ENCODE measurements around the gene IVL.

The IVL gene

GRCh38 chr1:152888126-152888525 is 20.2 kb upstream of the IVL start:
- DNase-seq = no peak

GRCh38 chr1:152899027-152899426 is 9.3 kb upstream of the IVL start:
- DNase-seq = no peak

GRCh38 chr1:152899883-152900282 is 8.5 kb upstream of the IVL start:
- no peak for DNase-seq

GRCh38 chr1:152901631-152902030 is 6.7 kb upstream of the IVL start:
- DNase-seq = no peak

- no peak for DNase-seq
Measured at GRCh38 chr1:152902636-152903035, 5.7 kb upstream of the IVL start.

GRCh38 chr1:152904688-152905440 is 3.5 kb upstream of the IVL start:
- DNase-seq = no peak

- DNase-seq = no peak
Measured at GRCh38 chr1:152906023-152906565, 2.3 kb upstream of the IVL start.

- DNase-seq = no peak
Measured at GRCh38 chr1:152909206-152909605, 860 bp downstream of the IVL start.

- DNase-seq = no peak
Measured at GRCh38 chr1:152912471-152912870, 4.1 kb downstream of the IVL start.

GRCh38 chr1:152912900-152913299 is 4.6 kb downstream of the IVL start:
- peak in 1 of 2 donors; percentile 2 for DNase-seq

GRCh38 chr1:152917794-152918193 is 9.4 kb downstream of the IVL start:
- no peak for DNase-seq

GRCh38 chr1:152919071-152919470 is 10.7 kb downstream of the IVL start:
- no peak for DNase-seq

GRCh38 chr1:152924191-152924590 is 15.8 kb downstream of the IVL start:
- DNase-seq = no peak

GRCh38 chr1:152926091-152926490 is 17.7 kb downstream of the IVL start:
- DNase-seq = peak in 1 of 2 donors; percentile 8

- no peak for DNase-seq
Measured at GRCh38 chr1:152928671-152929070, 20.3 kb downstream of the IVL start.

- no peak for DNase-seq
Measured at GRCh38 chr1:152932170-152932811, 23.9 kb downstream of the IVL start.

GRCh38 chr1:152933196-152933595 is 24.9 kb downstream of the IVL start:
- DNase-seq = no peak

- DNase-seq = no peak
Measured at GRCh38 chr1:152940614-152941013, 32.3 kb downstream of the IVL start.

GRCh38 chr1:152941037-152941711 is 32.8 kb downstream of the IVL start:
- no peak for DNase-seq

GRCh38 chr1:152942161-152942560 is 33.8 kb downstream of the IVL start:
- DNase-seq = no peak

- no peak for DNase-seq
Measured at GRCh38 chr1:152946248-152946647, 37.9 kb downstream of the IVL start.

- no peak for DNase-seq
Measured at GRCh38 chr1:152946651-152947256, 38.4 kb downstream of the IVL start, which contains the start of gene SPRR5. Gene SPRR5, plus strand, starts transcription at chr1:152947206. Its CDS starts 1,349 bp downstream, at chr1:152948555.

GRCh38 chr1:152951711-152952110 is 43.4 kb downstream of the IVL start:
- DNase-seq = no peak

Data from CD4-positive, alpha-beta T cell treated with Interferon alpha-2 for 1 hour (primary cell).